AG09319 (cell line): ENCODE results near the gene GLRA2.
A peak's percentile ranks its signal among the peaks of the same experiment; 100 is the strongest.

ENCODE experiments used
- DNase-seq: peaks from one replicate; pipeline ENCODE4 v3.0.0-alpha.2; 2010; ENCODE audit warnings: low read depth; ENCODE audit errors: extremely low read depth
- CTCF ChIP-seq: IDR thresholded peaks from 2 replicates; pipeline ENCODE4 v1.5.1; 2011; ENCODE audit warnings: low read depth, mild to moderate bottlenecking, inconsistent platforms, low read length, moderate library complexity

Gene GLRA2

GRCh38 chrX:14738643-14739042, 209.3 kb downstream of the GLRA2 start:
- TF ChIP-seq CTCF = no peak
- DNase-seq = peak; percentile 11

DNA sequence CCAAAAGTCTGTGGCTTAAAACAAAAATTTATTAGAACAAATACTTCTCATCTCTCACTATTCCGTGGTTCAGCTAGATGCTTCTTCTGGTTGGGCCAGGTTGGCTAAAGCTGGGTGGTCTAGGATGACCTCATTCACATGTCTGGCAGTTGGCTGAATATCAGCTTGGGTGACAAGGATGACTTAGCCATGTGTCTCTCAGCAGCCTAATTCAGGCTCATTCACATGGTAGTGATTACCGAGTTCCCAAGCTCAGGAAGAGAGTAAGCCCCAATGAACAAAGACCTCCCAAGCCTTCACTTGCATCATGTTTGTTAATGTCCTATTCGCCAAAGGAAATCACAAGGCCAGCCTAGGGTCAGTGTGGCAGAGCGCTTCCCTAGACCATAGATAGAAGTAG, 224.1 kb downstream of the GLRA2 start:
- TF ChIP-seq CTCF = no peak

GRCh38 chrX:14758029-14758491, 228.7 kb downstream of the GLRA2 start:
- TF ChIP-seq CTCF = no peak
- DNase-seq = no peak

More for the DNA sequence above, 224.1 kb downstream of the GLRA2 start:
- DNase-seq = no peak

DNA sequence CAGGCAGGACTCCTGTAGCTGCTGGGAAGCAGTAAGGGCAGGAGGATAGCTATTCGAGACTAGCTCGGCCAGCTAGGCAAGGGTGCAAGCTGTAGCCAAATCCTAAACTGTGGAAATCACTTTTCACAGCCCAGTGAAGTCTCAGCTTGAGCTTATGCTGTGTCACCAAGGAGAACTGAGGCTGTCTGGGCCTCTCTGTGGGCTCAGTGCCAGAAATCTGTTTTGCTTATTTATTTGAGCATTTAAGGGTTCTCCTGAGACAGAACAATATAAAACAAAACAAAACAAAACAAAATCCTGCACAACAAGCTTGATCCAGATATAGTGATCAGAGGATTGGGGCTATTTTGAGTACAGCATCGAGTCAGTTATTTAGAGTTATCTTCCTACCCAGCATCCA, 246.1 kb downstream of the GLRA2 start:
- no peak for DNase-seq
- TF ChIP-seq CTCF = no peak

- TF ChIP-seq CTCF = no peak
- DNase-seq = no peak
Measured at GRCh38 chrX:14776901-14777300, 247.6 kb downstream of the GLRA2 start.

DNA sequence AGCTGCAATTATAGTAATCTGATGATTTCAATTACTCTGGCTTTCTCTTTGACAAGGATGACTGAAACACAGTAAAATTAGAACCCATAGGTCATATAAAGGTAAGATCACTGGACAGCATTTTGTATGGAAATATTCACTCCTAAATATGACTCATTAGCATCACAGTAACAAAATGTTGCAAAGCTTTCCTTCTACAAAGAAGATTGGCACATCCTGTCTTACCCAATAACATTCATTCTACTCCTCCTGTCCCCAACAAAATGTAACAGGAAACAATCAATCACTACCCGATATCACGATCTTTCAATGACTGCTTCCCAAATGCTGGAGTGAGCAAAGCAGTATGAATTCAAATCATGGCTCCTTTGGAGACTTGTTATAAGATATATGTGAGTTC, 248.2 kb downstream of the GLRA2 start:
- no peak for DNase-seq
- TF ChIP-seq CTCF = no peak

- no peak for DNase-seq
- no peak for TF ChIP-seq CTCF
Measured at GRCh38 chrX:14779580-14779979, 250.2 kb downstream of the GLRA2 start.
